Activated naive CD8-positive, alpha-beta T cell treated with anti-CD3 and anti-CD28 coated beads, Interleukin-2, amount 10 ng/mL, durations not matched to agents 7 days and 5 days (primary cell): Measurements from ENCODE around the gene TMEM255A. TPM values are rescaled to one million over a fixed set of nuclear protein-coding genes. Genes with fewer than 3 reads are reported as not detected.
"Not testable (repeated sequence)": the region's sequence is repeated elsewhere in the genome, so short reads cannot be mapped to it uniquely, and the experiment has no call there.

ENCODE experiments used
- ATAC-seq: fragments of 150-1000 bp; cut with Tn5 transposase; one replicate; pipeline ENCODE4 v1.10.0; 2021; ENCODE audit warnings: low read depth, moderate library complexity
- POLR2A ChIA-PET: fragments of 350-600 bp; sonication (Branson Sonifier 250); formaldehyde crosslinking; loops from one replicate; lab custom pipeline; 2021; ENCODE audit warnings: antibody characterized with exemption; lab: Charles Lee
- DNase-seq: peaks from one replicate; pipeline ENCODE4 v3.0.0; 2021
- H3K27ac Mint-ChIP-seq: one replicate; pipeline ENCODE4 v1.8.0; 2022; ENCODE audit warnings: mild to moderate bottlenecking, mixed read lengths
- H3K27me3 Mint-ChIP-seq: one replicate; pipeline ENCODE4 v1.8.0; 2022; ENCODE audit warnings: mild to moderate bottlenecking, moderate library complexity, mixed read lengths
- H3K36me3 Mint-ChIP-seq: one replicate; pipeline ENCODE4 v1.8.0; 2021; ENCODE audit warnings: mild to moderate bottlenecking, mixed read lengths
- H3K4me1 Mint-ChIP-seq: one replicate; pipeline ENCODE4 v1.8.0; 2021; ENCODE audit warnings: mixed read lengths
- H3K4me3 Mint-ChIP-seq: one replicate; pipeline ENCODE4 v1.8.0; 2022; ENCODE audit warnings: mild to moderate bottlenecking, moderate library complexity, mixed read lengths
- H3K9me3 Mint-ChIP-seq: one replicate; pipeline ENCODE4 v1.8.0; 2021; ENCODE audit warnings: mixed read lengths
- total RNA-seq, 2 experiments: library from RNA; stranded (reverse); gene quantifications; one replicate each; pipeline ENCODE4 v1.2.3, GENCODE V29; 2021

TMEM255A gene
- under 1 TPM; 0.14 to 0.34 TPM for total RNA-seq

GRCh38 chrX:120310861-120311726, at the start of gene TMEM255A:
Gene TMEM255A (minus strand): TSS chrX:120311461. CDS start chrX:120311309, 152 bp downstream.
- no peaks in the 10 kb centered on the region for H3K9me3 Mint-ChIP-seq
- H3K4me1 Mint-ChIP-seq, result peaks cover 16% of the 10 kb centered on the region
- peak within 1 kb of the TSS; percentile 87 for H3K4me3 Mint-ChIP-seq
- ATAC-seq (no peak), DNase-seq (peak; percentile 28)
- peaks cover 56% of the 10 kb centered on the region for H3K27me3 Mint-ChIP-seq
- POLR2A ChIA-PET, result interaction anchor here (1.1 kb wide), 1 partner anchor 175 kb away, joined by 3 read pairs; no protein-coding TSS in a partner anchor
- H3K27ac Mint-ChIP-seq, result no peak within 1 kb of the TSS
- H3K36me3 Mint-ChIP-seq, result no peaks in the 10 kb centered on the region

DNA sequence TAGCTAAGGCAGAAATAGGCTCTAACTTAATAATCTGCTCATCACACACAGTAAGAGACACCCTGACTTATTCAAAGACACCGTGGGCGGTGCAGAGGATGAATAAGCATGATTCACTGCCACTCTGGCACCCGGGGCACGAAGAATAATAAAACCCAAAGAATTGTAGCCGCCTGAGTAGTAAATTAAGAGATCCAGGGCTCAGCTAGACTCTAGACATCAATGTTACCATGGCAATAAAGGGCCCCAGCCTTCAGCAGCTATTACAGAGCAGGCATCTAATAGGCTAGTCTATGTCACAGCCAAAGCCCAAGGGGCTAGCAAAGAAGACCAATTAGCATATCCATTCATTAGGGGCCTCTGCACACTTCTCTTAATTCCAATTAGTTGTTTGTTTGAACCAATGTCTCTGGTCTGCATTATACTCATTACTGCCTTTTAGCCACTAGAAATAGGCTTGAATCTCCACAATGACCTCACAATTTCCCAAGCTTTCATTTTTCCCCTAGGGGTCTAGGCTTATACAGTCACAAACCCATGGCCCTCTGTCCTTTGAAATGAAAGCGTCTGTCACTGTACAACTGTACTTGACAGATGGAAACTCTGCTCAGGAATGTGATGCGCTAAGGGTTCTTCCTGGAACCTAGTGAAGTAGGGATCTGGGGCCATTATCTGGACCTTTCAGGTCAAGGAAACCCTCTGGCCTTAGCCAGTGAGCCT, 47.6 kb upstream of the TMEM255A start:
- Mint-ChIP-seq H3K36me3 (no peaks in the 10 kb centered on the region), H3K9me3 (no peaks in the 10 kb centered on the region), H3K27me3 (no peaks in the 10 kb centered on the region), H3K27ac (no peak overlapping the region), H3K4me3 (no peak overlapping the region), H3K4me1 (no peaks in the 10 kb centered on the region)
- POLR2A ChIA-PET, result no interaction called here
- ATAC-seq (no peak), DNase-seq (no peak)

GRCh38 chrX:120357186-120357585, 45.9 kb upstream of the TMEM255A start:
- Mint-ChIP-seq H3K4me1 (no peaks in the 10 kb centered on the region), H3K27ac (no peak overlapping the region), H3K36me3 (no peaks in the 10 kb centered on the region), H3K27me3 (no peaks in the 10 kb centered on the region), H3K9me3 (no peaks in the 10 kb centered on the region), H3K4me3 (no peak overlapping the region)
- POLR2A ChIA-PET, result no interaction called here
- DNase-seq (no peak), ATAC-seq (no peak)

GRCh38 chrX:120356084-120356483, 44.8 kb upstream of the TMEM255A start:
- POLR2A ChIA-PET, result no interaction called here
- DNase-seq (no peak), ATAC-seq (no peak)
- no peaks in the 10 kb centered on the region for H3K27me3 Mint-ChIP-seq
- no peak overlapping the region for H3K27ac Mint-ChIP-seq
- H3K9me3 Mint-ChIP-seq, result peaks cover 2% of the 10 kb centered on the region
- H3K4me3 Mint-ChIP-seq, result no peak overlapping the region
- H3K36me3 Mint-ChIP-seq, result no peaks in the 10 kb centered on the region
- H3K4me1 Mint-ChIP-seq, result no peaks in the 10 kb centered on the region

DNA sequence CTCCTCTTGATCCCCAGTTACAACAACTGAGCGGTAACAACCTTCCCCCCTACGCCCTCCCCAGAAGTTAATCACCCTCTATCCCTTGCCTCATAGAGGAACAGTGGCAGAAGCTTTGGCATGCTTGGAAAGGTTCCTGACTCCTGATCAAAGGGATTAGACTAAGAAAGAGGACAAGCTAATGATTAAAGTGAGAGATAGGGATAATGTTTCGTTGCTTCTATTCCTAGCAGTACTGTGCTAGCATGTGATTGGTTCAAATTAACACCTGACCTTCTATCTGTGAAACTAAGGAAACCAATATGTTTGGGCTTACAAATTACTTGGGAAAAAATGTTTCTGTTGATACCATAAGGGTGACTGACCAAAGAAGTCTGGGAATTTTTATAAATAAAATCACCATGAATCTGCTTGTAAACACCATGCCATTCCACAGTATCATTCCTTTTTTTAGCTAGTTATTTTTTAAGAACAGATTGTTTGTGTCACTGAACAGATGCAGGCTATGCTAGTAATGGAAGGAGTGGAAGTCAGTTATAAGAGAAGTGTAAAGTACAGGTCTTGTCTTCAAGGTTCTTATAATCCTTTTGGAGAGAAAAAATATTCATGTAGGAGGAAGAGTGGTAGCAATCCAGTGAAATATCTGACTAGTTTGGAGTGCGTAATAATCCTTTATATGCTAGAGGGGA, 39.3 kb upstream of the TMEM255A start:
- no peak for DNase-seq
- POLR2A ChIA-PET, result no interaction called here
- no peak for ATAC-seq
- no peak overlapping the region for H3K4me3 Mint-ChIP-seq
- H3K27me3 Mint-ChIP-seq, result no peaks in the 10 kb centered on the region
- H3K4me1 Mint-ChIP-seq, result no peaks in the 10 kb centered on the region
- H3K27ac Mint-ChIP-seq, result no peak overlapping the region
- H3K9me3 Mint-ChIP-seq, result peaks cover 3% of the 10 kb centered on the region
- no peaks in the 10 kb centered on the region for H3K36me3 Mint-ChIP-seq

DNA sequence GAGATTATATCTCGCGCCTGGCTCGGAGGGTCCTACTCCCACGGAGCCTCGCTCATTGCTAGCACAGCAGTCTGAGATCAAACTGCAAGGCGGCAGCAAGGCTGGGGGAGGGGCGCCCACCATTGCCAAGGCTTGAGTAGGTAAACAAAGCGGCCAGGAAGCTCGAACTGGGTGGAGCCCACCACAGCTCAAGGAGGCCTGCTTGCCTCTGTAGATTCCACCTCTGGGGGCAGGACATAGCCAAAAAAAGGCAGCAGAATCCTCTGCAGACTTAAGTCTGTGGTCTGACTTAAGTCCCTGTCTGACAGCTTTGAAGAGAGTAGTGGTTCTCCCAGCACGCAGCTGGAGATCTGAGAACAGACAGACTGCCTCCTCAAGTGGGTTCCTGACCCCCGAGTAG, 33.3 kb upstream of the TMEM255A start:
- peak overlapping the region; percentile 32 for H3K4me3 Mint-ChIP-seq
- H3K27ac Mint-ChIP-seq, H3K4me1 Mint-ChIP-seq, H3K9me3 Mint-ChIP-seq, H3K36me3 Mint-ChIP-seq, POLR2A ChIA-PET, H3K27me3 Mint-ChIP-seq: not testable (repeated sequence)
- peak; percentile 31 for DNase-seq
- peak; percentile 66 for ATAC-seq

DNA sequence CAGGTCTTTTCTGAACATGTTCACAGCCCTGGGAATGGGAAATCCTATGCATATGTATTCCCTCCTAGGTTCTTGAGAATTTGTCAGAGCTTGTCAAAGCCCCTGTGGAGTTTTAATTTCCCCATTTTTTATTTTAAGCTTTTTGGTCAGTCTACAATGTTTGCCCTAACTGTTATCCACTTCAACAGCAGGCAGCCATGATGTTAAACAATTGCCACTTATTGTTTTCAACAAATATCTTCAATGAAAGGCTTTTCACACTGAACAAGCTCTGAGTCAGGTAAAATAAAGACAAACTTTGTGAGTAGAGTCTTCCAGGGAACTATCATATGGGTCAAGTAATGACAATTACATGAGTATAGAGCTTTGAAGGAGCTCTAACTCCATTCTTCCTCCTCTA, 25.6 kb upstream of the TMEM255A start:
- Mint-ChIP-seq H3K36me3 (no peaks in the 10 kb centered on the region), H3K4me3 (no peak overlapping the region), H3K27ac (no peak overlapping the region), H3K27me3 (no peaks in the 10 kb centered on the region), H3K9me3 (no peaks in the 10 kb centered on the region), H3K4me1 (no peaks in the 10 kb centered on the region)
- ATAC-seq (no peak), DNase-seq (no peak)
- POLR2A ChIA-PET, result no interaction called here

- no peak overlapping the region for H3K27ac Mint-ChIP-seq
- no peaks in the 10 kb centered on the region for H3K36me3 Mint-ChIP-seq
- no peaks in the 10 kb centered on the region for H3K27me3 Mint-ChIP-seq
- ATAC-seq (no peak), DNase-seq (no peak)
- POLR2A ChIA-PET, result no interaction called here
- no peaks in the 10 kb centered on the region for H3K4me1 Mint-ChIP-seq
- H3K9me3 Mint-ChIP-seq, result no peaks in the 10 kb centered on the region
- no peak overlapping the region for H3K4me3 Mint-ChIP-seq
Measured at GRCh38 chrX:120335289-120335688, 24.0 kb upstream of the TMEM255A start.

DNA sequence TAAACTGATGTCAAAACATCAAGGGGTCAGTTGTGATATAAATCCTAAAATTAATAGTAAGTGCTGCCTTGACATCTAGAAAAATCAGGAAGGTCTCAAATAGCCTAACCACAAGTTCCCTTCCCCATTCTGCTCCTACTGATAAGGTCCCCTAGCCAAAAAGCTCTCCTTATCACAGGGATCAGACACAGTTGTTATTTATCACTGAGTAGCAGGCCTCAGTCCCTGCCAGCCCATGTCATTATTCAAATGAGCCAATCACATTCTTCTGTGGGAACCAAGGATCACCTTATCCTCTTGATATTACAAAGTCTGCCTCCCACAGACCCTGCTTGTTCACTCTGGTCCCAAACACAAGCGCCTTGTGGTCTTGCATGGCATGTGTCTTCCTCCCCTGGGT, 23.3 kb upstream of the TMEM255A start:
- Mint-ChIP-seq H3K36me3 (no peaks in the 10 kb centered on the region), H3K27ac (no peak overlapping the region), H3K27me3 (no peaks in the 10 kb centered on the region), H3K4me1 (no peaks in the 10 kb centered on the region), H3K4me3 (no peak overlapping the region), H3K9me3 (no peaks in the 10 kb centered on the region)
- POLR2A ChIA-PET, result no interaction called here
- ATAC-seq (no peak), DNase-seq (no peak)

DNA sequence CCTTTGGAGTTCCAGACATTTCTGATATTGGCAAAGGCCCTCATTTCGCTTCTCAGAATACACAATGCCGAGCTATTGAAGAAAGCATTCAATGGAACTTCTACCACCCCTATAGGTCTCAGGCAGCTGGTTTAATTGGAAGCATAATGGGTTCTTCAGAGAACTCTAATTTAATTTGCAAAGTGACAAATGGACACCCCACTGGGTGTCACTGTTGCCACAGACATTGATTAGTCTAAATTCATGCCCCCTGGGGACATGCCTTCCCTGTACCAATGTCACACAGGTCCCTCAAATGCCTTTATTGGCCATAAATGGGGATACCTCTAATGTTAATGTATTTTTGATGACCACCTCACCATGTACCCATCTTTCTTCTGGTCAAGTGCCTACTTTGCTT, 22.9 kb upstream of the TMEM255A start:
- Mint-ChIP-seq H3K4me1 (no peaks in the 10 kb centered on the region), H3K9me3 (no peaks in the 10 kb centered on the region), H3K4me3 (no peak overlapping the region), H3K36me3 (no peaks in the 10 kb centered on the region), H3K27ac (no peak overlapping the region), H3K27me3 (no peaks in the 10 kb centered on the region)
- POLR2A ChIA-PET, result no interaction called here
- ATAC-seq (no peak), DNase-seq (no peak)

GRCh38 chrX:120332394-120332793, 21.1 kb upstream of the TMEM255A start:
- POLR2A ChIA-PET, result no interaction called here
- Mint-ChIP-seq H3K4me3 (no peak overlapping the region), H3K4me1 (no peaks in the 10 kb centered on the region), H3K9me3 (no peaks in the 10 kb centered on the region), H3K27me3 (no peaks in the 10 kb centered on the region), H3K36me3 (no peaks in the 10 kb centered on the region), H3K27ac (no peak overlapping the region)
- ATAC-seq (no peak), DNase-seq (no peak)

DNA sequence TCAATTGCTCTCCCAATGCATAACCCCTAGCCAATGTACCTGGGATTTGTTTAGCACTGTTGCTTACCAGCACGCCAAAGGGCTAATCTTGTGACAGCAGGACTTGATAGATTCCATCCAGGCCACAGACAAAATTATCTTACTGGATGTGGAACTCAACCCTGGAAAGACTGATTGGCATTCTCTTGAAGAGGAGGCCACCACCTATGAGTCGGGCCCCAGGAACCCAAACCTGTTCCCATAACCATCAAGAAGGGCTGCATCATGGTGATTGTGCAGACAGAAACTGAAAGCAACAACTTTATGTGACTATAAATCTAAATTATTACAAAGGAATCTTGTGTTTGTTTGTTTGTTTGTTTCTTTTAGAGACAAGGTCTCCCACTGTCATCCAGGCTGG, 19.9 kb upstream of the TMEM255A start:
- ATAC-seq (no peak), DNase-seq (no peak)
- Mint-ChIP-seq H3K4me3 (no peak overlapping the region), H3K27ac (no peak overlapping the region), H3K36me3 (no peaks in the 10 kb centered on the region), H3K27me3 (peaks cover 2% of the 10 kb centered on the region), H3K4me1 (no peaks in the 10 kb centered on the region), H3K9me3 (no peaks in the 10 kb centered on the region)
- POLR2A ChIA-PET, result no interaction called here

GRCh38 chrX:120321520-120322281, 10.4 kb upstream of the TMEM255A start:
- POLR2A ChIA-PET, result no interaction called here
- Mint-ChIP-seq H3K4me1 (peaks cover 2% of the 10 kb centered on the region), H3K4me3 (no peak overlapping the region)

More at GRCh38 chrX:120321520-120322281, 10.4 kb upstream of the TMEM255A start:
- ATAC-seq, result no peak
- no peak overlapping the region for H3K27ac Mint-ChIP-seq
- DNase-seq, result no peak
- H3K9me3 Mint-ChIP-seq, result no peaks in the 10 kb centered on the region
- no peaks in the 10 kb centered on the region for H3K36me3 Mint-ChIP-seq
- peaks cover 11% of the 10 kb centered on the region for H3K27me3 Mint-ChIP-seq
